GM19238 (cell line): Measurements from ENCODE around the gene BRD7.
A peak's percentile ranks its signal among the peaks of the same experiment; 100 is the strongest.

ENCODE experiments used
- DNase-seq: peaks from one replicate; pipeline ENCODE4 v3.0.0; 2011; ENCODE audit warnings: low spot score; ENCODE audit not compliant: insufficient read length

The BRD7 gene

GRCh38 chr16:50304467-50305440 is 64.0 kb downstream of the BRD7 start:
- DNase-seq: peak; percentile 2

DNA sequence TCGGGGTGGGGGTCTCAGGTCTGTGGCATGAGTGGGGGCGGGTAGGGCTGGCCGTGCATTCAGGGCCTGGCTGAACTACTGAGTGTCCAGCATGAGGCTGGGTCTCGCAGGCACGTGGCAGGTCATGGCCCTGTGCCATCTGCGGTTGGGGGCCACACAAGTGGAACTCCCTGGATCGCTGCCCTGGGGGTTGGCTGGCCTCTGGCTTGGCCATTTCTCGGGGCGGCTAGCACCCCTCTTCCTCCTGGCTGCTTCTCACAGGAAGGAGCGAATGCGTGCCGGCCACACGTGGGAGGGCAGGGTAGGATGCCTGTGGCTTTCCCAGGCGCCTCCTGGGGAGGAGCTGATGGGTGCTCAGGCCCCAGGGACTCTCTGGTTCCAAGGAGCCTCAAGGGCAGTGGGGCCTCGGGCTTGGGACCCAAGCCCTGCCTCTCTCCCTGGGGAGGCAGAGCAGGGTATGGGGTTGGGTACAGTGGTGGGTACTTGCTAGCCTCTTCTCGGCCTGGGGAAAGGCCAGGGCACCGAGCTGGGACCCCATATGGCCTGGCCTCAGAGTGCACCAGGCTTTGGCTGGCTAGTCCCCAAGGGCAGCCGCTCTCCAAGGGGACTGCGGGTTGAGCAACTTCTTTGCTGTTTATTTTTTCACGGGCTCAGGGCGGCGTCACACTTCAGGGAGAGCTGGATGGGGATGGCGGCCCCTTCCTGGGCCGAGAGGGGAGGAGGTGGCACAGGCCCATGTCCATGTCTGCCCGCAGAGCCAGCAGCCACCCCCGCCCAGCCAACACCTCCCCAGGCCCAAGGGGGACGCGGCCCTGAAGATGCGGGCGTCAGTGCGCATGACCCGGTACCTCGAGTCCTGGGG is 65.0 kb downstream of the BRD7 start:
- DNase-seq: peak; percentile 2

DNA sequence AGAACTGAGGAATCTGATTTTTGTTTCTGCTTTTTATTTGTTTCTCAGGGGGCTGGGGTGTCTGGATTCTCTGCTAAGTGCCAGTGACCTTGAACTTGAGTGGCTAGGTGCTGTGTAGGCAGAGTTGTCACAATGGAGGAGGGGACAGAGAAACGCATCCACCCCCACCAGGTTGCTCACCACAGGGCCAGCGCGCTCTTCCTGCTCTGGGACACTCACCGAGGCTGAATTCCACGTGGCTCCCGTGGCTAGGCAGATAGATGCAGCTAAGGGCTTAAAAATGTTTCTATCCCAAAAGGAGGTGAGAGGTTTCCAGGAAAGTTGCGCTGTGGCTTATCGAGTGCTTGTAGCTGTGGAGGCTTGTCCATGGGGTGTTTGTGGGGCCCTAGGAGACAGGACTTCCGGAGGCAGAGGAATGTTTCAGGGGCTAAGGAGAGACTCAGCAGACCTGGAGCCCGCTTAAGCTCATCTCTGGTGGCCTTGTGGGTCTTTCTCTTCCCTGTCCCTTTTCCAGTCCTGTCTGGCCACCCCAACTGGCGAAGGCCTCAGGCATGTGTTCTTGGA is 65.7 kb downstream of the BRD7 start:
- no peak for DNase-seq

GRCh38 chr16:50302472-50303005 is 66.2 kb downstream of the BRD7 start:
- DNase-seq: no peak

- DNase-seq: no peak
Observed at GRCh38 chr16:50301626-50302471, 66.9 kb downstream of the BRD7 start.

GRCh38 chr16:50300942-50301625 is 67.7 kb downstream of the BRD7 start:
- no peak for DNase-seq

GRCh38 chr16:50299508-50300105 is 69.2 kb downstream of the BRD7 start:
- no peak for DNase-seq

DNA sequence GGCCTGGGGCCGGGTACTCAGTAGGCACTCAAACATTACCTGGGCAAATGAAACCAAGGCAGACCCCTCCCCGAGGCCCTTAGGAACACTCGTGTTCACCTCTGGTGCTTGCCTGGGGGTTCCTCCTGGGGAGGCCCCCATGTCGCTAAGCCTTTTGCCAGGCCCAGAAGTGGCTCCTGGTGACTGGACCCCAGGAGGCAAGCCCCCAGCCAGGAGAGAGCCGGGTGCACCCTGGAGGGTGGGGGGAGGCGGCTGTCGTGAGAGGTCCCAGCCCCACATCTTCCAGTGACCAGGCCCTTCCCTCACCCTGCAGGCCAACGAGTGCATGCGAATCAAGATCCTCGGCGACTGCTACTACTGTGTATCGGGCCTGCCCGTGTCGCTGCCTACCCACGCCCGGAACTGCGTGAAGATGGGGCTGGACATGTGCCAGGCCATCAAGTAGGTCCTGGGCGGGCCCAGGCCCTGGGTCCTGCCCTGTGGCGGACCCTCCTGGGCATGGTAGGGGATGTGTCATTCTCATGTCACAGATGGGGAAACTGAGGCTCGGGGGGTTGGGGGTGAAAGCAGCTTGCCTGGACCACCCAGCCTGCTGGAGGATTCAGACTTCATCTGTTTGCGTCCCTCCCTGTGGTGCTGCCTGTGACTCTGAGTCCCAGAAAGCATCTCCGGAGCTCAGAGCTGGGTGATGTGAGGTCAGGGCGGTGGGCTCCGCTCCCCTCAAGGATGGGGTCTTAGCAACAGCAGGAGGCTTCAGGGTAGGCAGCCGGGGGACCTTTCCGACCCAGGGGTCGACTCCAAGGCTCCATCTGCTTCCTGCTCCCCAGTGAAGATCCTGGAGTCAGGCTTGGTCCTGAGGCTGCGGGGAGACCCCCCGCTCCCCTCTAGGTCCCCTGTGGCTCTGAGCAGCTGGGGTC is 69.9 kb downstream of the BRD7 start:
- no peak for DNase-seq

GRCh38 chr16:50298075-50298460 is 70.7 kb downstream of the BRD7 start:
- DNase-seq: no peak

- DNase-seq: no peak
Observed at GRCh38 chr16:50297301-50298074, 71.3 kb downstream of the BRD7 start.

DNA sequence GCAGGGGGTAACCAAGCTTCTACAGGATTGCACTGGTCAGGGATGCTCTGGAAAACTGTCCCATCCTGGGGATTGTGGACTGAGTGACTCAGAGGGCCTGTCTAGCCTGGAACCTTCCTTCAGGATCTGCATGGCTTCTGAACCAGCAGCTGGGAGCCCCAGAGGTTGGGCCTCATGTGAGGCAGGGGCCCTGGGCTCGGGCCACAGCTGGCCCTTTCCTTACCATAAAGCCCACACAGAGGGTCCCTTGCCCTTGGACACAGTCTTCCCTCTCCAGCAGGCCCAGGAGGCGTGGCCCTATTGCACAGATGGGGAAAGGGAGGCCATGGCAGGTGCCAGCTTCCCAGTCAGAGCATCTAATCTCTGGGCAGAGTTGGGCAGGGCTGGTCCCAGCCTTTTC is 72.0 kb downstream of the BRD7 start:
- no peak for DNase-seq

- no peak for DNase-seq
Observed at GRCh38 chr16:50295541-50296132, 73.2 kb downstream of the BRD7 start.

GRCh38 chr16:50294955-50295354 is 73.8 kb downstream of the BRD7 start:
- no peak for DNase-seq

GRCh38 chr16:50293994-50294855 is 74.6 kb downstream of the BRD7 start:
- no peak for DNase-seq

DNA sequence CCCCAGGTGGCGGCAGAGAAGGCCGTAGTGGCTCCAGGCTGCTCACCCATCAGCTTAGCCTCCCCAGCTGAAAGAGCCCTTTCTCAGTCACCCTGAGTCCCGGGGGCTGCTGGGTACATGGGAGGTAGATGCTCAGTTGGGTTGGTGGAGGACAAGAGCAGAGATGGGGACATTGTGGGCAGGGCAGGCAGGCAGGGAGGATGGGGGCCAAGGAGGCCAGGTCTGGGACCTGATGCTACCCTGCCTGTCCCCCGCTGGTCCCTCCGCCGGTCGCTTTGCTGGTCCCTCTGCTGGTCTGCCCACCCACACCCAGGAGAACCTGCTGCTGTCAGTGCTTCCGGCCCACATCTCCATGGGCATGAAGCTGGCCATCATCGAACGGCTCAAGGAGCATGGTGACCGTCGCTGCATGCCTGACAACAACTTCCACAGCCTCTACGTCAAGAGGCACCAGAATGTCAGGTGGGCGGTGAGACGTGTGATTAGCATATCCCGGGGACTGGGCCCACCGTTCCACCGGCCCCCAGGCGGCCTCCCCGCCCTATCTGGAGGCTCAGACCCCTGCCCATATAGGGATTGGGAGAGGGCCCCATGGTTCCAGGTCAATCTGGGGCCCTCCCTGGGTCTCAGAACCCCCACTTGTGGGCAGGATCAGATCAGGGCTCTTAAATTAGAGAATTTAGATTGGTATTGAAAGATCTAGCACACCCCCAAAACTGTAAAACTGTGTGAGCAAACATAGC is 75.6 kb downstream of the BRD7 start:
- DNase-seq: no peak

GRCh38 chr16:50292566-50292948 is 76.2 kb downstream of the BRD7 start:
- DNase-seq: no peak
